Panc1 (cell line): ENCODE results near the gene CLEC18B.
"Not testable (repeated sequence)": the region's sequence is repeated elsewhere in the genome, so short reads cannot be mapped to it uniquely, and the experiment has no call there.

Source experiments
- CTCF ChIP-seq: fragments of 450-650 bp; IDR thresholded peaks from 2 replicates; pipeline ENCODE4 v1.5.1; 2017; ENCODE audit warnings: mild to moderate bottlenecking
- POLR2AphosphoS5 ChIP-seq: IDR thresholded peaks from 2 replicates; pipeline ENCODE4 v1.6.1; 2012; ENCODE audit warnings: mild to moderate bottlenecking, low read depth, low read length, moderate library complexity
- REST ChIP-seq, 2 experiments: IDR thresholded peaks; 2 replicates each; pipeline ENCODE4 v1.6.1; 2011 to 2012; ENCODE audit warnings: low read depth in 2 of 2, control low read depth in 1 of 2, low read length in 1 of 2, mild to moderate bottlenecking in 1 of 2, moderate library complexity in 1 of 2; ENCODE audit not compliant: insufficient read depth in 1 of 2
- TCF7L2 ChIP-seq: IDR thresholded peaks from 2 replicates; pipeline ENCODE4 v1.6.1; 2011; ENCODE audit warnings: mild to moderate bottlenecking, low read depth, low read length, inconsistent platforms

GRCh38 chr16:74423721-74424120 is 2.4 kb upstream of the CLEC18B start:
- not testable (repeated sequence) for TF ChIP-seq CTCF; POLR2AphosphoS5; TCF7L2; REST (IDR thresholded peaks at IDR 0.05; ENCODE audit: insufficient read depth in 1 of 2, low read depth in 2 of 2, low read length in 1 of 2)
